HG03135 (cell line): ENCODE measurements around the gene RFX6.
"Not testable (repeated sequence)": the region's sequence is repeated elsewhere in the genome, so short reads cannot be mapped to it uniquely, and the experiment has no call there.

Experiments
- ATAC-seq: cut with Tn5 transposase; IDR thresholded peaks from one replicate; pipeline ENCODE4 v1.9.1; 2021; ENCODE audit warnings: mild to moderate bottlenecking, moderate library complexity; ENCODE audit not compliant: unreplicated experiment

RFX6 gene, protein sequence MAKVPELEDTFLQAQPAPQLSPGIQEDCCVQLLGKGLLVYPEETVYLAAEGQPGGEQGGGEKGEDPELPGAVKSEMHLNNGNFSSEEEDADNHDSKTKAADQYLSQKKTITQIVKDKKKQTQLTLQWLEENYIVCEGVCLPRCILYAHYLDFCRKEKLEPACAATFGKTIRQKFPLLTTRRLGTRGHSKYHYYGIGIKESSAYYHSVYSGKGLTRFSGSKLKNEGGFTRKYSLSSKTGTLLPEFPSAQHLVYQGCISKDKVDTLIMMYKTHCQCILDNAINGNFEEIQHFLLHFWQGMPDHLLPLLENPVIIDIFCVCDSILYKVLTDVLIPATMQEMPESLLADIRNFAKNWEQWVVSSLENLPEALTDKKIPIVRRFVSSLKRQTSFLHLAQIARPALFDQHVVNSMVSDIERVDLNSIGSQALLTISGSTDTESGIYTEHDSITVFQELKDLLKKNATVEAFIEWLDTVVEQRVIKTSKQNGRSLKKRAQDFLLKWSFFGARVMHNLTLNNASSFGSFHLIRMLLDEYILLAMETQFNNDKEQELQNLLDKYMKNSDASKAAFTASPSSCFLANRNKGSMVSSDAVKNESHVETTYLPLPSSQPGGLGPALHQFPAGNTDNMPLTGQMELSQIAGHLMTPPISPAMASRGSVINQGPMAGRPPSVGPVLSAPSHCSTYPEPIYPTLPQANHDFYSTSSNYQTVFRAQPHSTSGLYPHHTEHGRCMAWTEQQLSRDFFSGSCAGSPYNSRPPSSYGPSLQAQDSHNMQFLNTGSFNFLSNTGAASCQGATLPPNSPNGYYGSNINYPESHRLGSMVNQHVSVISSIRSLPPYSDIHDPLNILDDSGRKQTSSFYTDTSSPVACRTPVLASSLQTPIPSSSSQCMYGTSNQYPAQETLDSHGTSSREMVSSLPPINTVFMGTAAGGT

DNA sequence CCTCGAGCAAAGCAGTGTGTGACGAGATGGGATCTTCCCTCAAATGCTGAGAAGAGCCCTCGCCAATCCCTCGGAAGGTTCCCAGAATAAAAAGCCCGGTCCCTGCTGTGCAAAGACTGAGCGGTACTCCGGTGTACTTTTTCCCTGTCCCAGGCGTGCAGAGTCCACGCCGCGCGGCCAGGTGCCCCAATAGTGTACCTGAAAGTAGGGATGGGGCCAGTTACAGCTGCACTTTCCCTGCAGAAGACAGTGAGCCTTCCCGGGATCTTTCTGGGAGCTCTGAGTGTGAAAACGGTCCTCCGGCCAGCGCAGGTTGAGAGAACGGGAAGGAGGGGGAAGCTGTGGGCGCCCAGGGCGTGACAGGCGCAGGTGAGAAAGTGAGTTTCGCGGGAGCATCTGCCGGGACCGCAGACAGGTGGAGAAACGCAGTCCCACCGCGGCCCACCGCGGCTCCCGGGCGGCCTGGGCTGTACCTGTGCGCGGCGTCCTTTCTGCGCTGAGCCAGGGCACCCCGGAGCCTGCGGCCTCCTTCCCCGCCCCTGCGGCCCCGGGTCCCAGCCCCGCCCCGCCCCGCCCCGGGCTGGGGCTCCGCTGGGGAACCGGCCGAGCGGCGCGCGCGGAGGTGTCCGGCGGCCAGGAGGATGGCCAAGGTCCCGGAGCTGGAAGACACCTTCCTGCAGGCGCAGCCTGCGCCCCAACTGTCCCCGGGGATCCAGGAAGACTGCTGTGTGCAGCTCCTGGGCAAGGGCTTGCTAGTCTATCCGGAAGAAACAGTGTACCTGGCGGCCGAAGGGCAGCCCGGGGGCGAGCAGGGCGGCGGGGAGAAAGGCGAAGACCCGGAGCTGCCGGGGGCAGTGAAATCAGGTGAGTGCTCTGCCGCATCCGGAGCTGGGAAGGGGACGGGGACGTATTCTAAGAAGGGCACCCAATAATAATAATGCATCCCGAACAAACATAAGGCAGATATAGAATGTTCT, at the start of gene RFX6:
Gene RFX6, plus strand, starts transcription at position 608 of the 977 bp plus-strand sequence. Its CDS starts 34 bp downstream, at position 642.
- no peak for ATAC-seq

DNA sequence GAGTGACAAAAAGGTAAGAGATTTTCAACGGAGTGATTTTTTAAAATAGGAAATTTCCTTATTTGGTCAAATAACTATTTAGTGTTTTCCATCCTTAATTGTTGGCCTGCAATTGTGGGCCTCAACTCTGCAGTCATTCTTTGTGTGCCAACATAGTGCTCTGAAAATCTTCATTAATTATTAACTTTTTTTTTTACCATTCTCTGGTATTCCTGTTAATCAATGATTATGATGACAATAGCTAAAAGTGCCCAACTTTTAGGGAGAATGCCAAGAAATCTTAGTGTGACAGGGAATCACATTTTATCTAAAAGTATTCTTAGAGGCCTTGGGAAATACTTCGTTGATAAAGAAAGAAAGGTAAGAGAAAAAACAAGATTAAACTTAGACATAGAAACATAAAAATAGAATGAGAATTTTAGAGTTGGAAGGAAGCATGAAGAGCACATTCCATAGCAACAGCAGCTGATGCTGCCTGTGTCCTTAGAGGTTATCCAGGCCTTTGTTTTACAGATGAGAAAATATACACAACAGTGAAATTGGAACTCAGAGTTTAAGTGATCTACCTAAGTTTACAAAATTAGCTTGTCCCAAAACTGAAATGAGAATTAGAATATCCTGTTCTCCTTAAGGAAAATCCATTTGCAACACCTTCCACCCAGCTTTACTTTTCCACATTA, 49.3 kb upstream of the RFX6 start:
- no peak for ATAC-seq

DNA sequence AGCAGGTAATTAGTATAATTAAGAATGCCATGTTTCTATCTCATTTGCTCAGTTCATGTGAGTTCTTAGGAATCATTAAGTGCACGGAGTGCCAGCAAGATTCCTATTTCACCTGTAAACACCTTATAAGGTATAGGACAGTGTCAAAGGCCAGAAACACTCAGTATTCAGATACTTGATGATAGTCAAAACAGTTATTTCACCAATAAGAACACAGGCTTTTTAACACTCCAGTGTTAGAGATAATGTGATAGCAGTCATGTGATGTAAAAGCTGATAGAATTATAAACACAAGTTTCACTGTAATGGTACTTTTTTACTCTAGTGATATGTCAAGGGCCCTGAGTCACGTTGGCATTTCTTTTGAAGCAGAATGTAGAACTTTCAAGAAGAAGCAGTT, 48.1 kb upstream of the RFX6 start, which contains the start of gene GPRC6A:
Gene GPRC6A, minus strand, starts transcription at position 101 of the 400 bp plus-strand sequence. Its CDS starts 70 bp downstream, at position 31.
- ATAC-seq, result no peak

DNA sequence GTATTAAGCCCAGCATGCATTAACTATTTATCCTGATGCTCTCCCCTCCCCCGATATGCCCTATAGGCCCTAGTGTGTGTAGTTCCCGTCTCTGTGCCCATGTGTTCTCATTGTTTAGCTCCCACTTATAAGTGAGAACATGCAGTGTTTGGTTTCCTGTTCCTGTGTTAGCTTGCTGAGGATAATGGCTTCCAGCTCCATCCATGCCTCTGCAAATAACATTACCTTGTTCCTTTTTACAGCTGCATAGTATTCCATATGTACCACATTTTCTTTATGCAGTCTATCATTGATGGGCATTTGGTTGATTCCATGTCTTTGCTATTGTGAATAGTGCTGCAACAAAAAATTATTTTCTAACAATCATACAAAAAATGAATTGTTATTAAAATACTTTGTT, 42.5 kb upstream of the RFX6 start:
- not testable (repeated sequence) for ATAC-seq

DNA sequence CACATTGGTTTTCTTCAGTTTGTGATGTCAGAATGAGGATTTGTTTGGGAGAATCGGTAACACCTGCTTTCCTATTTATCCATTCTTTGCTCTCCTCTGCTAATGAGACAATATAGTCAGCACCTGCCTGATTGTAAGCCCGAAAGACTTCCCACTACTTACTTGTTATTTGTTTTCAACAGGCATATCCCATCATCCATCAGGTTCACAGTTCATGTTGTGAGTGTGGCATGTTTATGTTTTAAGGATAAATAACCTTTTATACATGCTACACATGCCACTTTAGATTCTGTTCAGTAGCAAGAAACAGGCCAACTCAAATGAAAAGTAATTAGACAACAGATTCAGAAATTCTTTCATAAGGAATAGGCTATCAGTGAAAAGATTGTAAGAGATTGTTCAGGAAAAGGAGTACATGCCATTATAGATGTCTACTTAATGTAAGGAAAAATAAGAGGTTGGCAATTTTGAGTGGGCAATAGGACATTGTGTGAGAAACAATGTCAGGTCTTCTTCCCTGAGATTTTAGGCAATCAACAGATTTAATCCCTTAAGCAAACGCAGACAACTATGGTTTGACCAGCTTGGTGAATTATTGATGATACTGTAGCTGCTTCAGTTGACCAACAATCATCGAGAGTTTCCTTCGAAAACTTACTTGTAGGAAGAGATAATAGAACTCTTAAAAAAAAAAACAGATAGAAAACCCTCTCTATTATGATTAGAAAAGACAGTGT, 40.3 kb upstream of the RFX6 start:
- ATAC-seq, result no peak

DNA sequence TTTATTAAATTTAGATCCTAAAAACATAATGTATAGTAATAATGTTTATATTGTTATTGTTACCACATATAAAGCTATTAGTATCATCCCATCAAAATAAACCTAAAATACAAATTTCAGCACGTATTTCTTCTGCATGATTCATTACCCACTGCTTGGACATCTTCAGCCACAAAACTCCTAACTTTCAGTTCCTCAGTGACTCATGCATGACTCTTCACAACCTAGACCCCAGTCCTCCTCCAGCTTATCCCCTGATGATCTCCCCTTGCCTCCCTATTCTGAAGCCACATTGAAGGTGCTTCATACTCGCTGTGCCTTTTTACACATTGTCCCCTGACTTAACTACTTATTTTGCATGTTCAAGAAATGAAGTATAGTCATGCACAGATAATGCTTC, 37.0 kb upstream of the RFX6 start:
- ATAC-seq, result no peak

DNA sequence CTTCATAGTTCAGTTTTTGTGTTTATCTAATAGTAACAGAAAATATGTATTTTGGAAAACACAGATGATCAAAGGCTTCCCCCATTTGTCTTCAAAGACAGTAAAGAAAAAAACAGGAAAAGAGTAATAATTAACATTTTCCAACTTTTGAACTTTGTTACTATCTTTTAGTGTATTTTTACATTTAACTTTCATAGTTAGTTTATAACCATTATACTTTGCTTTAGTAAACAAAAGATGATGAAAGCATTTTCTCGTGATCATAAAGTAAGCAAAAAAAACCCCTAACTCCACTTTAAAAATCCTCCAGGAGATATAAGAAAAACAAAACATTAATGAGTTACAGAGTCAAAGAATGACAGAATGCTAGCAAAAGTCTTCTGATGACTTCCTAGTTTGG, 34.6 kb upstream of the RFX6 start:
- no peak for ATAC-seq

DNA sequence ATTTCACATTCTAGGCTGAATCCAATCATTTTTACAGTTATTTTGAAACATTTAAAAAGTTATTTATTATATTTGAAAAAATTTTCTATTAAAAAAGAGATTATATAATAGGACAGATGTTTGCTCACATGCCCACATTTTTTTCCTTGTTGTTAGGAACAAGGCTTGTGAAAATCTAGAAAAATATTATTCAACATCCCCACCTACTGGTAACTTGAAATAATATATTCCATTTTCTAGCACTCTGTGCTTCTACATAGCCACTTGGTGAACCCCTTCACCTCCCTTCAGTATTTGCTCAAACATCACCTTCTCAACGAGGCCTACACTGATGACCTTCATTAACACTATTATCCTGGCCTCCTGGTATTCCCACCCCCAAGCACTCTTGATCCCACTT, 29.8 kb upstream of the RFX6 start:
- no peak for ATAC-seq

DNA sequence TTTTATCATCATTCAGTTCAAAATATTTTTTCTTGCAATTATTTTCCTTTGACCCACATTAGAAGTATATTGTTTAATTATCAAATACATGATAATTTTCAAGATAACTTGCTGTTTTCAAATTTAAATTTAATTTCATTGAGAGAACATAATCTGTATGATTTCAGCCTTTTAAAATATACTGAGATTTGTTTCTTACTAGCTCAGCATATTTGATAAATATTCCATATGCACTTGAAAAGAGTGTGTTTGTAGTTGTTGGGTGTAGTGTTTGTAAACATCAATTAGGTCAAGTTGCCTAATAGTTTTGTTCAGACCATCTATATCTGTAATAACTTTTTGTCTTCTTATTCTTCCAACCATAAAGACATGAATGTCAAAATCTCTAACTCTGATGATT, 19.0 kb upstream of the RFX6 start:
- no peak for ATAC-seq

DNA sequence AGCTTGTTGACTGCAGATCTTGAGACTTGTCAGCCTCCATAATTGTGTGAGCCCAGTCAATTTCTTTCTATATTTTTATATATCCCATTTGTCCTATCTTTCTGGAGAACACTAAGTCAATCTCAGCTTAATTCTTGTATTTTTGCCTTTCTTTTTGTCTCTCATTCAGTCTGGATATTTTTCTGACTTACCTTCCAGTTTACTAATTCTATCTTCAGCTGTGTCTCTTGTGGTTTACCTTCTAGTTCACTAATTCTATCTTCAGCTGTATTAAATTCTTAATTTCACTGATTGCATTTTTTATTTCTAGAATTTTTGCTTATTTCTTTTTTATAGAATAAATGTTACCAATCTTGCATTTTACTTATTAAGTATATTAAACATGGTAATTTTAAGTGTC, 17.8 kb upstream of the RFX6 start:
- no peak for ATAC-seq

DNA sequence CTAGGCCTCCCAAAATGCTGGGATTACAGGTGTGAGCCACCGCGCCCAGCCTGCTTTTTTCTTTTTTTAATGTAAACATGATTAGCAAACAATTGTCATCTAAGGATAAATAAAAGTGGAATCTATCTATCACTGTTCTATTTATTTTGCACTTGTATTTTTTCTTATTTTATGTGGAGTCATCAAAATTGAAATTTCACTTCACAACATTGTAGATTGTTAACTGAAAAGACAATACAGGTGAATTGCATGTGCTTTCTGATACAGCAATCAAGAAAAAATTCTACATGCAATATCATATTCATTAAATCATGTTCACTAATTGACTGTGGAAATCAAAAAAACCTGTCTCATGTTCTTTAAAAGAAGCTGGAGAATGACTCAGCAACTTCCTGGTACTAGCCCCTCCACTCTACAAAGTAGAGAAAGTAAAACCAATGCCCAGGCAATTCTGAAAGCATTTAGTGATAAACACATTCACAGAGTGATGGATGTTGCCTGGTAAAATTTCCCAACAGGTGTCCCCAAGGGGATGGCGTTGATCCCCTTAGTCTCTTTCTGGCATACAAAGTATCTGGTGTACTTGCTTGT, 10.7 kb upstream of the RFX6 start:
- no peak for ATAC-seq

DNA sequence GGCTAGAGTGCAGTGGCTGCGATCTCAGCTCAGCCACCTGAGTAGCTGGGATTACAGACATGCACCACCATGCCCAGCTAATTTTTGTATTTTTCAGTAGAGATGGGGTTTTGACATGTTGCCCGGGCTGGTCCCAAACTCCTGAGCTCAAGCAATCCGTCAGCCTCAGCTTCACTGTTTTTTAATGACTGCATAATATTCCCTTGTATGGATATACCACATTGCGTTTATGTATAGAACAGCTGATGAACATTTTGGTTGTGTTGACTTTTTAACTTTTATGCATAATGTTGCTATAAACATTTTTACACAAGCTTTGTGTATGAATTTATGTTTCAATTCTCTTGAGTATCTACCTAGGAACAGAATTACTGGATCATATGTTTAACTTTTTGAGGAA, 4.3 kb upstream of the RFX6 start:
- no peak for ATAC-seq

DNA sequence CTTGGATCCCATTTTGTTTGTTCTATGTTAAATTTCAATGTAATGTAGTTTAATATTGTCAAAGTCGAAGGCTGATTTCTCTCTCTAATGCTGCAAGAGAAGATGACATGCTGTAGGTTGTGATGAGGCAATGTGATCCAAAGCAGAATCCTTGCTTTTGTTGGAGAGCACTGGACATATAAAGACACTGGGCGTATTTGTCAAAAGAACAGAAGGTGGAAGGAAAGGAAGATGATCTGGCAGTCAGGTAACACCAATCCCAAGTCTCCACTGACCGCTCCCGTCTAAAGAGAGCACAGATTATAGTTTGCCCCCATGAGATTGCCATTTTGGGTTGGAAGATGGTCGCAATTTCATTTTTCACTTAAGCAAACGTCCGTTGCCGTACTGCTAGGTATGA, 935 bp upstream of the RFX6 start:
- no peak for ATAC-seq

DNA sequence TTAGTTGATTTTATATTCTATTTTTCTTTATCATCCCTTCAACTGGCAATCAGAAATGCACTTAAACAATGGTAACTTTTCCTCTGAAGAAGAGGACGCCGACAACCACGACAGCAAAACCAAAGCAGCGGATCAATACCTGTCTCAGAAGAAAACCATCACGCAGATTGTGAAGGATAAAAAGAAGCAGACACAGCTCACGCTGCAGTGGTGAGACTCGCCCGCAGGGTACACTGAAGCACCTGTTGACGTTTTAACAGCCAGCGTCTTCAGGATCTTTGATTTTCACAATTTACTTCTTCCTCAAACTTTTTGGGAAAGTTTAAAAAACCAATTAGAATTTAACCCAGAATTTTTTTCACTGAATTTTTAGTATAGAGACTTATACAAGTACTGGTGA, 701 bp downstream of the RFX6 start:
- no peak for ATAC-seq

DNA sequence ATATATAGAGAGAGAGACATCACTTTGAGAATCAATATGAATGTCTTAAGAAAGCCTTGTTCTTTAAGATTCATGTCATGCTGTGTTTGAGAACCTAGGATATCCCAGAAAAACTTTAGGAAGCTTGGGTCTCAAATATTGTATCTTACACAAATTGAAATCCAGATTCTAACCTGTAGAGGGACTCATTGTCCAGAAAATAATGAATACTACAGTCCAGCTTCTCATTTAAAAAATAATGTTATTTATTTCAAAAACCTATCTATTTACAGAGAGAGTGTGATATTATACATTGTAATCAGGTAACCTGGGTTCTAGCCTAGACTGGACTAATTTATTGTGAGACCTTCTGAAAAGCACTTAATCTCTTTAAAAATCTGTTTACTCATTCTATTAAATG, 4.2 kb downstream of the RFX6 start:
- no peak for ATAC-seq

DNA sequence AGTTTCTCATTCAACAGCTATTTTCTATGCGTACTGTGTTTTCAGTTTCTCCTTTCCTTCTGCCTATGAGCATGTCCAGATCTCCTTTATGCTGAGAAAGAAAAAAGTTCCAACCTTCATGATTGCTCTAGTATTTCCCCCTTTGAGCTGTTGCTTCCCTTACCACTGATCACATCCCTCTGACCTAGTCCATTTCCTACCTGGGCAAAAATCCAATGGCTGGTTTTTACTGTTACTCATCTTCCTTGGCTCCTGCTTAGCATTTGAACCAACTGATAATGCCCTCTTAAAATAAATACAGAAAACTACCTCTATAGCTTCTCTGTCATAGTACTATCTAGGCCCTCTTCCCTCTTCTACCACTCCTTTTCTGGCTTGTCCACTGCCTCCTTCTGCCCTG, 6.0 kb downstream of the RFX6 start:
- ATAC-seq, result no peak

DNA sequence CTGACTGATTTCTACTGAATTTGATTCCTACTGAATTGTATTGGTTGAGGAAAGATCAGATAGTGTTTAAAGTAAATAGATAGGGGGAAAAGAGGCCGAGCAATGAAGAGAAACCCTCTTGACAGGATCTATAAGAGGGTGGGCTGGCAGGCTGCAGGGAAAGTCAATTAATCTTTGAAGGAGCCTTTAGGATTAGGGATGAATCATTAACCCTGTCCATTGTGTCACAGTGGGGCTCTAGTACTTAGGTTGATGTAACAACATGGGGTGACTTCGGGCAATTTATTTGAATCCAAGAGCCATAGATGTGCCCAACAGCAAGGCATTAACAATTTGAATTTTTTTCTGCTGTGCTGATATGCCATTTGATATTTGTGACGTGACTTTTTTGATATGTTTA, 7.5 kb downstream of the RFX6 start:
- ATAC-seq, result no peak

DNA sequence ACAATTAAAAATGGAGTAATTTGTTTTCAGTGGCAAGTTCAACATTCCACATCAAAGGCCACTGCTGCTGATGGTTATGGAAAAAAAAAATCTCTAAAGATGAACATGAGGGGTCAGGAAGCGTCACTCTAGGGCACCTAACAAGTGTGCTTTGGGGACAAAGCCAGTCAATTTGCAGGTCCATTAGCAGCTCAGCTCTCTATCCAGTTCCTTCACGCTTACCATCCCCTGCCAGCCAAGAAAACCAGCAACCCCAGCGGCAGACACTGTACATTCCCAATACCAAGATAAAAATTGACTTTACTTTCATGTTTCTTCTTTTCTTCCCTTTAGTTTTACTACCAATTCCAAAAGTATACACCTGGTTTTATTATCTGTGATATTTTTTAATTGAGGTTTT, 10.1 kb downstream of the RFX6 start:
- ATAC-seq, result no peak

DNA sequence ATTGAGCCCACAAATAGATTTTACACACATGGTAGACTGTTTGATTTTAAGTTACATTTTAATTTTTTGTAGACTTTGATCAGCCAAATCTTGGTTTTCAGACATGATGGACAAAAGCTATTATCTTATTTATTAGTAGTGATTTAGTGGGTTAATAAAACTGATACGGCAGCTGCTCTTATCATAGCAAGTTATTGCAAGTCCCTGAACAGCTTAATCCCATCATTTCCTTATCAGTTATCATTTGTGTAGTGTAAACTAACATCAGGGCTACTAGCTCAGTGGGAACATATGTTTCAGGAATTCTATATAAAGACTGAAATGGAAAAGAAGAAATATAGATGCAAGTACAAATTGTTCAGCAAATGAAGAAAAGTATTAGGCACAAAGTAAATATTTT, 10.9 kb downstream of the RFX6 start:
- ATAC-seq, result no peak
